BJ (cell line): Measurements from ENCODE around the gene WBP2. TPM values are rescaled to one million over a fixed set of nuclear protein-coding genes. Genes with fewer than 3 reads are reported as not detected.
"Not testable (repeated sequence)": the region's sequence is repeated elsewhere in the genome, so short reads cannot be mapped to it uniquely, and the experiment has no call there.

Experiments used
- CTCF ChIA-PET: fragments of 350-600 bp; formaldehyde crosslinking; extraction: SDS; loops from one replicate; lab custom pipeline; 2021; ENCODE audit warnings: antibody characterized with exemption, inconsistent platforms; lab: Yijun Ruan, JAX
- POLR2A ChIA-PET: fragments of 300-600 bp; sonication (Branson Sonifier 250); formaldehyde crosslinking; extraction: SDS; loops from one replicate; lab custom pipeline; 2021; ENCODE audit warnings: antibody characterized with exemption; lab: Charles Lee
- DNase-seq: peaks from one replicate; pipeline ENCODE4 v3.0.0-alpha.2; 2011; ENCODE audit warnings: low read depth
- H3K27me3 ChIP-seq: 2 replicates; pipeline ENCODE4 v1.6.0; 2011; ENCODE audit warnings: low read length; ENCODE audit not compliant: control insufficient read depth, insufficient read depth
- H3K36me3 ChIP-seq: 2 replicates; pipeline ENCODE4 v1.5.1; 2011; ENCODE audit warnings: low read length; ENCODE audit not compliant: control insufficient read depth, insufficient read depth
- H3K4me3 ChIP-seq: 2 replicates; pipeline ENCODE4 v1.5.1; 2011; ENCODE audit warnings: low read depth, mild to moderate bottlenecking, control low read depth, low read length
- polyA plus RNA-seq: library from polyadenylated mRNA; depleted of rRNA; stranded (reverse); fragments of >200 nt; gene quantifications from 2 replicates; pipeline ENCODE4 v1.2.3, GENCODE V29; 2011
- TF ChIP-seq, protein P1 (sequence below): IDR thresholded peaks from 2 replicates; pipeline ENCODE4 v1.5.1; 2011; ENCODE audit warnings: low read depth, mild to moderate bottlenecking, control low read depth, inconsistent platforms, low read length, moderate library complexity; ENCODE audit not compliant: insufficient read depth

WBP2 gene
- polyA plus RNA-seq, 1 experiment = 37.0 TPM

DNA sequence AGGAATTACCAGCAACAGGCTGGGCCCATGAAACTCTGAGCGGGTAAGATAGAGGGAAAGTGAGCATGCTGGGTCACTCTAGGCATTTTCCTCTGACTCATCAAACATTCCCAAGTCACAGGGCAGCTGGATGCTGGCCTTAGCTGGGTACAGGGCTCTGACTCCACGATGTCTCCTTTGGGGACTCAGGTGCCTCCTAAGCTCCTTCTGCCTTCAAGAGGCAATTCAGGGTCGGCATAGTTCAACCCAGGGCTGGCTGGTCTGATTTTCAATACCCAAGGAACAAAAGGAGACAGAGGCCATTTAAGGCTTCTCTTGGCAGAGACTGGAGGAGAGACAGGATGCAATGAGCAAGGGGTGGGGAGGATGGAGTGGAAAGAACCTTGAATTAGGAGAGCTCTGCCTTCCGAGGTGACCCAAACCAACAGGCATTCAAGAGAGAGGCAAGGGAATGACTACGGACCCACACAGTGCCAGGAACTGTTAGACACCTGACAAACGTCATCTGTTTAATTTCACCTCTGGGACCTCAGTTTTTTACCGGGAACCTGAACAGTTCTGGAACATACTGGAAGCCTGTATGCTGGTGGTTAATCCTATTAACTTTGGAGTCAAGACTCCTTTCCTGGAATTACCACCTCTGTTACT is 910 bp downstream of the WBP2 start:
- CTCF ChIA-PET = interaction anchor here (0.6 to 3.2 kb wide), 12 partner anchors 8 to 101 kb away, joined by 3 to 34 read pairs (median 4); partner anchors contain the start of genes TRIM47, TRIM65 and UNC13D
- Histone ChIP-seq H3K27me3 (no peaks in the 10 kb centered on the region), H3K36me3 (peaks cover 10% of the 10 kb centered on the region), H3K4me3 (peak overlapping the region; percentile 79)
- POLR2A ChIA-PET = interaction anchor here (0.6 to 1.2 kb wide), 2 partner anchors 74 to 675 kb away, joined by 3 to 13 read pairs; a partner anchor contains a TSS
- TF ChIP-seq, protein P1, sequence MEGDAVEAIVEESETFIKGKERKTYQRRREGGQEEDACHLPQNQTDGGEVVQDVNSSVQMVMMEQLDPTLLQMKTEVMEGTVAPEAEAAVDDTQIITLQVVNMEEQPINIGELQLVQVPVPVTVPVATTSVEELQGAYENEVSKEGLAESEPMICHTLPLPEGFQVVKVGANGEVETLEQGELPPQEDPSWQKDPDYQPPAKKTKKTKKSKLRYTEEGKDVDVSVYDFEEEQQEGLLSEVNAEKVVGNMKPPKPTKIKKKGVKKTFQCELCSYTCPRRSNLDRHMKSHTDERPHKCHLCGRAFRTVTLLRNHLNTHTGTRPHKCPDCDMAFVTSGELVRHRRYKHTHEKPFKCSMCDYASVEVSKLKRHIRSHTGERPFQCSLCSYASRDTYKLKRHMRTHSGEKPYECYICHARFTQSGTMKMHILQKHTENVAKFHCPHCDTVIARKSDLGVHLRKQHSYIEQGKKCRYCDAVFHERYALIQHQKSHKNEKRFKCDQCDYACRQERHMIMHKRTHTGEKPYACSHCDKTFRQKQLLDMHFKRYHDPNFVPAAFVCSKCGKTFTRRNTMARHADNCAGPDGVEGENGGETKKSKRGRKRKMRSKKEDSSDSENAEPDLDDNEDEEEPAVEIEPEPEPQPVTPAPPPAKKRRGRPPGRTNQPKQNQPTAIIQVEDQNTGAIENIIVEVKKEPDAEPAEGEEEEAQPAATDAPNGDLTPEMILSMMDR = no peak
- no peak for DNase-seq

DNA sequence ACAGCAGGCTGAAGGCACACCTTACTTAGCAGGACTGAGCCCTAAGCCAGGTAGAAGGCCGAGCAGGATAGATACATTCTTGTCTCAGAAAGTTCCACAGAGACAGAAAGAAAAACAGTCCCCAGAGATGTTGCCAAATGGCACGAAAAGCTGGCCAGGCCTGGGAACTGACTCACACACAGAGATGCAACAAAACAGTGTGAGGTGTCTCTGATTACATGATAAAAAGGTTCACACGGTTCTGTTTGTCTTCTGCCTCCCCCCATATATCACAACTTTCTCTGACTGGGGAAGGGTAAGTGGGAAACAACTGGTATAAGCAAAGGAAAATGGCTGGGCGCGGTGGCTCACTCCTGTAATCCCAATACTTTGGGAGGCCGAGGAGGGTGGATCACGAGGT is 1.7 kb downstream of the WBP2 start:
- CTCF ChIA-PET = interaction anchor here (0.6 to 3.2 kb wide), 11 partner anchors 8 to 100 kb away, joined by 3 to 34 read pairs (median 4); partner anchors contain the start of genes TRIM47, TRIM65 and UNC13D
- POLR2A ChIA-PET = interaction anchor here (1.2 kb wide), 1 partner anchor 74 kb away, joined by 3 read pairs; a partner anchor contains a TSS
- Histone ChIP-seq H3K27me3 (no peaks in the 10 kb centered on the region), H3K36me3 (peaks cover 11% of the 10 kb centered on the region), H3K4me3 (no peak overlapping the region)
- no peak for DNase-seq
- TF ChIP-seq, protein P1 = no peak

DNA sequence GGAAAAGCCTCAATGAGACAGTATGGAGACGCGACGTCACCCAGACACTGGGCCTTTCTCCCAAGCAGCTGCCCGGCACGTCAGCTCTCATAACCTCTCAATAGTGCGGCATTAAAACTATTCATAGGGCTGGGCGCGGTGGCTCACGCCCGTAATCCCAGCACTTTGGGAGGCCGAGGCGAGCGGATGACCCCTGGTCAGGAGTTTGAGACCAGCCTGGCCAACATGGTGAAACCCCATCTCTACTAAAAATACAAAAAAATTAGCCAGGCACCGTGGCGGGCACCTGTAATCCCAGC is 3.5 kb downstream of the WBP2 start:
- DNase-seq, H3K27me3 ChIP-seq, H3K4me3 ChIP-seq, POLR2A ChIA-PET: not testable (repeated sequence)
- CTCF ChIA-PET = interaction anchor here (1.2 kb wide), 1 partner anchor 86 kb away, joined by 4 read pairs; the partner anchor contains the start of gene GALK1
- H3K36me3 ChIP-seq = peaks cover 21% of the 10 kb centered on the region

DNA sequence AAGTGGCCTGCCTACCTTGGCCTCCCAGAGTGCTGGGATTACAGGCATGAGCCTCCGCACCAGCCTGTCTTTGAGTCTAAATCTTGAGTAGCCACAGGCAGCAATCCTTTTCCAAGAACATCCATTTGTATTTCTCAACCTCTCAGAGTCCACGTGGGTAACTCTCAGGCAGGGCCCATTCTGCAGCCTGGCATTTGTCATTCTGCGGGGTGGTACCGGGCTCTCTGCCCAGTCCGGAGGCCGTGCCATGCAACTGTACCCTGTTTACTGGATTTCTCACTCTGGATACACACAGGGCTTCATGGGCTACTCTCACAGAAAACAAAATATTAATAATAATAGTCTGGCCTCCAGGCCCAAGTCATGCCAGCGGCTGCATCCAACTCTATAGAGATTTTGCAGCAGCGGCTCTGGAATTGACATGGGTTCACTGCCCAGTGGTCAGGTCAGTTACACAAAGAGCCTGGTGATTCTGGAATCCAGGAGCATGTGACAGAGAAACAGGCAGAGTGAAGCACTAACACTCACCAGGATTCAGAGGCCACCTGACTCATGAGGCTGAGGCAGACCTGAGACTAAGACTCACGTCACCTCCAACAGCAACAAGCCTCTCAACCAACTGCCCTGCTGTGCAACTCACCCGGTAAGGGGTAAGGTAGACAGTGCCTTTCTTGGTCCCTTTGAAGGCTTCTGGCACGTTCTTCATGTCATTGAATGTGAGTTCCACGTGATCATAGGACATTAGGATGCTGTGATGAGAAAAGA is 4.0 kb downstream of the WBP2 start:
- ChIA-PET CTCF (interaction anchor here (1.1 kb wide), 1 partner anchor 24 kb away, joined by 3 read pairs; no protein-coding TSS in a partner anchor), POLR2A (no interaction called here)
- H3K36me3 ChIP-seq = peaks cover 24% of the 10 kb centered on the region
- TF ChIP-seq, protein P1 = no peak
- DNase-seq = no peak
- H3K27me3 ChIP-seq = no peaks in the 10 kb centered on the region
- H3K4me3 ChIP-seq = no peak overlapping the region

DNA sequence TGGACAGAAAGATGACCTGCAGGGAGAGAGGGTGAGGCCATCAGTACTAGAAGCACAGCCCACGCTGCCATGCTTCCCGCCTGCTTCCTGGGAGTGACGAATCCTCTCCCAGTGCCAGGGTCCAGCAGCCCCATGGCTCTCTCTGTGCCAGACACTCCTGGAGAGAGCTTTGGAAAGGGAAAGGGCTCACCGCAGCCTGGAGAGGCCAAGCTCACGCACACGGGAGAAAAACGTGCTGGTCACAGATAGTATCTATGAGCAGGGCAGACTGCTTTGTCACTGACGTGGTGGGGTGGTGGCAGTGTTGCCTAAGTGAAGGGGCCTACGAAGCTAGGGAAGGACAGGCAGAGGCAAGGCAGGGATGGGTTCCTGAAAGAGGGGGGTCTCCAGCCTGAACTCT is 5.4 kb downstream of the WBP2 start:
- CTCF ChIA-PET = interaction anchor here (1.1 to 3.4 kb wide), 10 partner anchors 14 to 85 kb away, joined by 3 to 20 read pairs (median 4); partner anchors contain the start of genes GALK1 and TRIM65
- no peak overlapping the region for H3K4me3 ChIP-seq
- DNase-seq = no peak
- no peaks in the 10 kb centered on the region for H3K27me3 ChIP-seq
- POLR2A ChIA-PET = no interaction called here
- peaks cover 29% of the 10 kb centered on the region for H3K36me3 ChIP-seq
- TF ChIP-seq, protein P1 = no peak
